Liver (tissue), 9 donors: ENCODE measurements around the gene HOMER3. TPM values are rescaled to one million over a fixed set of nuclear protein-coding genes. Genes with fewer than 3 reads are reported as not detected.

Experiments used
- DNase-seq: peaks from one replicate; pipeline ENCODE4 v3.0.0-alpha.2; 2017; ENCODE audit warnings: low spot score
- H3K27ac ChIP-seq, 2 donors: one replicate each; pipeline ENCODE4 v1.7.0; 2013; ENCODE audit warnings: inconsistent platforms in 2 of 2, low read length in 2 of 2, control low read depth in 1 of 2, low read depth in 1 of 2, mild to moderate bottlenecking in 1 of 2
- H3K27me3 ChIP-seq, 4 donors: one replicate each; pipeline versions ENCODE4 v1.6.1 to v1.7.0; 2013; ENCODE audit warnings: low read length in 3 of 4, inconsistent platforms in 1 of 4, mild to moderate bottlenecking in 1 of 4, moderate library complexity in 1 of 4; ENCODE audit not compliant: control insufficient read depth in 4 of 4, insufficient read depth in 4 of 4
- H3K36me3 ChIP-seq, 4 donors: one replicate each; pipeline versions ENCODE4 v1.6.1 to v1.7.0; 2013; ENCODE audit warnings: low read length in 3 of 4, mild to moderate bottlenecking in 3 of 4, low read depth in 1 of 4, moderate library complexity in 1 of 4; ENCODE audit not compliant: control insufficient read depth in 4 of 4, insufficient read depth in 3 of 4
- H3K4me1 ChIP-seq, 4 donors: one replicate each; pipeline versions ENCODE4 v1.6.1 to v1.7.0; 2013; ENCODE audit warnings: low read length in 3 of 4, mild to moderate bottlenecking in 3 of 4, moderate library complexity in 1 of 4; ENCODE audit not compliant: control insufficient read depth in 4 of 4, insufficient read depth in 4 of 4
- H3K4me3 ChIP-seq, 3 donors: one replicate each; pipeline versions ENCODE4 v1.6.1 to v1.7.0; 2013; ENCODE audit warnings: low read length in 3 of 3, control low read depth in 1 of 3, low read depth in 1 of 3, mild to moderate bottlenecking in 1 of 3
- H3K9ac ChIP-seq, 2 donors: one replicate each; pipeline ENCODE4 v1.7.0; 2013; ENCODE audit warnings: low read length in 2 of 2, mild to moderate bottlenecking in 2 of 2, moderate library complexity in 2 of 2, control low read depth in 1 of 2, low read depth in 1 of 2
- H3K9me3 ChIP-seq, 4 donors: one replicate each; pipeline versions ENCODE4 v1.6.1 to v1.7.0; 2013; ENCODE audit warnings: low read length in 3 of 4; ENCODE audit not compliant: control insufficient read depth in 4 of 4
- ATF3 ChIP-seq: IDR thresholded peaks from 2 replicates; pipeline ENCODE4 v1.6.1; 2016; ENCODE audit warnings: antibody characterized with exemption
- CTCF ChIP-seq: fragments of 150-350 bp; IDR thresholded peaks from 2 replicates; pipeline ENCODE4 v1.5.1; 2017; ENCODE audit warnings: improper control_type of control experiment, low read depth, low read length; ENCODE audit not compliant: missing input control
- FOXA1 ChIP-seq: IDR thresholded peaks from 2 replicates; pipeline ENCODE4 v1.6.1; 2016; ENCODE audit warnings: antibody characterized with exemption
- FOXA2 ChIP-seq: IDR thresholded peaks from 2 replicates; pipeline ENCODE4 v1.6.1; 2016; ENCODE audit warnings: antibody characterized with exemption
- GABPA ChIP-seq, 2 donors: IDR thresholded peaks in 1 of 2; conservative IDR thresholded peaks in 1 of 2; 2 replicates each; pipeline ENCODE4 v1.6.1; 2016; ENCODE audit warnings: antibody characterized with exemption in 2 of 2, mild to moderate bottlenecking in 1 of 2, moderate library complexity in 1 of 2
- HNF4A ChIP-seq, 2 donors: conservative IDR thresholded peaks; 2 replicates each; pipeline ENCODE4 v1.6.1; 2016; ENCODE audit warnings: antibody characterized with exemption in 2 of 2, mild to moderate bottlenecking in 2 of 2
- HNF4G ChIP-seq: IDR thresholded peaks from 2 replicates; pipeline ENCODE4 v1.6.1; 2016; ENCODE audit warnings: antibody characterized with exemption
- JUND ChIP-seq, 2 donors: IDR thresholded peaks; 2 replicates each; pipeline ENCODE4 v1.6.1; 2016; ENCODE audit warnings: antibody characterized with exemption in 2 of 2
- MAX ChIP-seq: IDR thresholded peaks from 2 replicates; pipeline ENCODE4 v1.6.1; 2016; ENCODE audit warnings: antibody characterized with exemption
- NR2F2 ChIP-seq: IDR thresholded peaks from 2 replicates; pipeline ENCODE4 v1.6.1; 2016; ENCODE audit warnings: antibody characterized with exemption
- RAD21 ChIP-seq, 2 donors: IDR thresholded peaks; 2 replicates each; pipeline ENCODE4 v1.6.1; 2016; ENCODE audit warnings: antibody characterized with exemption in 2 of 2, mild to moderate bottlenecking in 2 of 2
- REST ChIP-seq: IDR thresholded peaks from 2 replicates; pipeline ENCODE4 v1.6.1; 2016; ENCODE audit warnings: antibody characterized with exemption, mild to moderate bottlenecking
- RXRA ChIP-seq, 2 donors: IDR thresholded peaks; 2 replicates each; pipeline ENCODE4 v1.6.1; 2017 to 2018; ENCODE audit warnings: antibody characterized with exemption in 2 of 2, mild to moderate bottlenecking in 1 of 2
- SP1 ChIP-seq: IDR thresholded peaks from 2 replicates; pipeline ENCODE4 v1.6.1; 2018; ENCODE audit warnings: antibody characterized with exemption, mild to moderate bottlenecking
- TAF1 ChIP-seq: conservative IDR thresholded peaks from 2 replicates; pipeline ENCODE4 v1.6.1; 2016; ENCODE audit warnings: antibody characterized with exemption, mild to moderate bottlenecking
- ZBTB33 ChIP-seq: IDR thresholded peaks from 2 replicates; pipeline ENCODE4 v1.6.1; 2016; ENCODE audit warnings: antibody characterized with exemption
- WGBS: extraction: QIAGEN DNeasy Blood & Tissue Kit; methylation state at CpG from one replicate; pipeline ENCODE4 v1.1.7; 2013; 5-methylcytosine and 5-hydroxymethylcytosine counted together
- polyA plus RNA-seq, 2 donors: library from polyadenylated mRNA; stranded (reverse) in 1 of 2; unstranded in 1 of 2; fragments of 200-250 nt in 1 of 2; fragments of >200 nt in 1 of 2; fragmentation: Nextera tagmentation in 1 of 2; extraction: Ambion mirVana in 1 of 2; gene quantifications; one replicate each; pipeline versions ENCODE4 v1.2.1 to v1.2.3, GENCODE V29; 2013 to 2015
- total RNA-seq, 2 donors: library from RNA; depleted of rRNA; stranded (reverse); fragments of >200 nt; gene quantifications; one replicate each; pipeline ENCODE4 v1.2.3, GENCODE V29; 2014
- donor health status: healthy.
- donor health status: healthy.
- donor health status: healthy.
- donor health status: healthy.
- donor health status: healthy.

Gene HOMER3
- total and polyA plus RNA-seq, 4 donors = 0.18 to 5.4 (median 3.5) TPM

- TF ChIP-seq ATF3 = no peak
- TF ChIP-seq RXRA (IDR thresholded peaks at IDR 0.05) = no peak
- TF ChIP-seq MAX = no peak
- TF ChIP-seq TAF1 = no peak
- no peak for TF ChIP-seq HNF4A (conservative IDR thresholded peaks at IDR 0.05)
- no peak for TF ChIP-seq SP1
- TF ChIP-seq FOXA2 = no peak
- no peak for TF ChIP-seq JUND (IDR thresholded peaks at IDR 0.05)
- TF ChIP-seq HNF4G = no peak
- TF ChIP-seq ZBTB33 = no peak
- TF ChIP-seq CTCF = no peak
- TF ChIP-seq RAD21 (IDR thresholded peaks at IDR 0.05) = no peak
- TF ChIP-seq NR2F2 = no peak
- WGBS = 6% methylated on average over 47 of the region's 47 CpGs
- H3K9me3 ChIP-seq = no peaks in the 10 kb centered on the region
Measured at GRCh38 chr19:18939922-18940768, 872 bp downstream of the HOMER3 start.

GRCh38 chr19:18939163-18939562 is 1.9 kb downstream of the HOMER3 start:
- peaks cover 2 to 6% (median 4%) of the 10 kb centered on the region in 4 donors for H3K4me1 ChIP-seq
- no peak overlapping the region for H3K27ac ChIP-seq
- H3K4me3 ChIP-seq = no peak overlapping the region
- no peak overlapping the region for H3K9ac ChIP-seq
- no peak for DNase-seq
- H3K36me3 ChIP-seq = no peaks in the 10 kb centered on the region
- no peaks in the 10 kb centered on the region for H3K27me3 ChIP-seq
- no peaks in the 10 kb centered on the region for H3K9me3 ChIP-seq
- 95% methylated on average over 3 of the region's 3 CpGs for WGBS
- TF ChIP-seq RAD21 (IDR thresholded peaks at IDR 0.05) (no peak), TAF1 (no peak), SP1 (no peak), FOXA1 (no peak), CTCF (no peak), REST (no peak), NR2F2 (no peak), RXRA (IDR thresholded peaks at IDR 0.05) (no peak), HNF4G (no peak), MAX (no peak), JUND (IDR thresholded peaks at IDR 0.05) (no peak), FOXA2 (no peak), ATF3 (no peak), HNF4A (conservative IDR thresholded peaks at IDR 0.05) (no peak), GABPA (IDR thresholded peaks at IDR 0.05 in 1 of 2, conservative IDR thresholded peaks at IDR 0.05 in 1 of 2) (no peak), ZBTB33 (no peak)

More at GRCh38 chr19:18939922-18940768, 872 bp downstream of the HOMER3 start:
- no peak for DNase-seq
- Histone ChIP-seq H3K27ac (peak overlapping the region in 1 of 2 donors; percentile 20), H3K4me3 (peak overlapping the region; percentile 34 to 69 (median 63)), H3K9ac (peak overlapping the region; percentile 7 to 53), H3K27me3 (no peaks in the 10 kb centered on the region), H3K4me1 (peaks cover 2 to 6% (median 4%) of the 10 kb centered on the region in 4 donors), H3K36me3 (no peaks in the 10 kb centered on the region)
